IMR-90 (cell line): ENCODE results near the gene MSLN. TPM values are rescaled to one million over a fixed set of nuclear protein-coding genes. Genes with fewer than 3 reads are reported as not detected.

Experiments
- ATAC-seq: fragments of 200-7000 bp; cut with Tn5 transposase; 2 replicates; pipeline ENCODE4 v1.9.1; 2020; ENCODE audit warnings: low read depth, mild to moderate bottlenecking, moderate library complexity
- BruUV-seq: library from RNA; stranded (reverse); fragments of 400-500 nt; replicated peaks from 2 replicates; lab custom pipeline; 2021; lab: Mats Ljungman, UMichigan
- CTCF ChIA-PET: fragments of 300-600 bp; formaldehyde crosslinking; extraction: SDS; loops from one replicate; lab custom pipeline; 2021; ENCODE audit warnings: antibody characterized with exemption; lab: Yijun Ruan, JAX
- POLR2A ChIA-PET: fragments of 300-600 bp; sonication (Branson Sonifier 250); formaldehyde crosslinking; loops from one replicate; lab custom pipeline; 2022; ENCODE audit warnings: antibody characterized with exemption; ENCODE audit not compliant: unreplicated experiment; lab: Charles Lee
- DNase-seq: peaks from one replicate; pipeline ENCODE4 v3.0.0; 2013
- H2AFZ ChIP-seq: replicated peaks from 2 replicates; pipeline ENCODE3; 2013; ENCODE audit warnings: low read length, mild to moderate bottlenecking; ENCODE audit not compliant: poor library complexity
- H2AK5ac ChIP-seq: 2 replicates; pipeline ENCODE4 v1.6.1; 2013; ENCODE audit warnings: low read depth, low read length, inconsistent platforms
- H2AK9ac ChIP-seq: replicated peaks from 2 replicates; pipeline ENCODE3; 2013; ENCODE audit warnings: mild to moderate bottlenecking, low read depth, low read length, moderate library complexity; ENCODE audit not compliant: poor library complexity
- H2BK120ac ChIP-seq: 2 replicates; pipeline ENCODE4 v1.6.1; 2013; ENCODE audit warnings: low read depth, low read length, inconsistent platforms
- H2BK15ac ChIP-seq: 3 replicates; pipeline ENCODE4 v1.6.1; 2013; ENCODE audit warnings: low read depth, low read length, inconsistent platforms
- H2BK20ac ChIP-seq: 2 replicates; pipeline ENCODE4 v1.6.1; 2013; ENCODE audit warnings: low read depth, mild to moderate bottlenecking, inconsistent platforms, low read length, moderate library complexity
- H2BK5ac ChIP-seq: 2 replicates; pipeline ENCODE4 v1.6.1; 2013; ENCODE audit warnings: mild to moderate bottlenecking, low read depth, low read length, inconsistent platforms; ENCODE audit not compliant: poor library complexity, severe bottlenecking
- H3K14ac ChIP-seq: replicated peaks from 2 replicates; pipeline ENCODE4 v1.6.1; 2013; ENCODE audit warnings: low read depth, low read length, inconsistent platforms
- H3K18ac ChIP-seq: 2 replicates; pipeline ENCODE4 v1.6.1; 2013; ENCODE audit warnings: low read depth, low read length, control low read depth
- H3K23ac ChIP-seq: 2 replicates; pipeline ENCODE4 v1.6.1; 2013; ENCODE audit warnings: low read depth, low read length, inconsistent platforms
- H3K27ac ChIP-seq: 2 replicates; pipeline ENCODE4 v1.5.1; 2013; ENCODE audit warnings: mild to moderate bottlenecking, control low read depth, low read length; ENCODE audit not compliant: insufficient read depth
- H3K27me3 ChIP-seq: 2 replicates; pipeline ENCODE4 v1.6.1; 2013; ENCODE audit warnings: low read length; ENCODE audit not compliant: control insufficient read depth, insufficient read depth
- H3K36me3 ChIP-seq: 2 replicates; pipeline ENCODE4 v1.6.1; 2013; ENCODE audit warnings: low read length, mixed read lengths; ENCODE audit not compliant: control insufficient read depth, insufficient read depth
- H3K4ac ChIP-seq: 2 replicates; pipeline ENCODE4 v1.6.1; 2013; ENCODE audit warnings: low read depth, low read length, inconsistent platforms
- H3K4me1 ChIP-seq: 2 replicates; pipeline ENCODE4 v1.6.1; 2013; ENCODE audit warnings: low read length, mixed read lengths; ENCODE audit not compliant: control insufficient read depth, insufficient read depth
- H3K4me2 ChIP-seq: 2 replicates; pipeline ENCODE4 v1.6.1; 2013; ENCODE audit warnings: low read depth, mild to moderate bottlenecking, control low read depth, low read length, moderate library complexity
- H3K4me3 ChIP-seq: 2 replicates; pipeline ENCODE4 v1.5.1; 2013; ENCODE audit warnings: low read depth, mild to moderate bottlenecking, control low read depth, low read length, moderate library complexity; ENCODE audit not compliant: insufficient read depth
- H3K56ac ChIP-seq: 2 replicates; pipeline ENCODE4 v1.6.1; 2013; ENCODE audit warnings: low read length, inconsistent platforms; ENCODE audit not compliant: insufficient read depth; ENCODE audit errors: extremely low read depth
- H3K79me1 ChIP-seq, 2 experiments: 2 replicates each; pipeline ENCODE4 v1.6.1; 2013; ENCODE audit warnings: low read length in 2 of 2, inconsistent platforms in 1 of 2, low read depth in 1 of 2
- H3K9ac ChIP-seq: 2 replicates; pipeline ENCODE4 v1.6.1; 2013; ENCODE audit warnings: low read depth, low read length, control low read depth
- H3K9me1 ChIP-seq: 2 replicates; pipeline ENCODE4 v1.6.1; 2013; ENCODE audit warnings: low read length, inconsistent platforms; ENCODE audit not compliant: insufficient read depth
- H3K9me3 ChIP-seq: 2 replicates; pipeline ENCODE4 v1.6.1; 2013; ENCODE audit warnings: low read length; ENCODE audit not compliant: control insufficient read depth, insufficient read depth
- H4K20me1 ChIP-seq: 2 replicates; pipeline ENCODE4 v1.6.1; 2013; ENCODE audit warnings: low read length, inconsistent platforms; ENCODE audit not compliant: insufficient read depth
- H4K5ac ChIP-seq: 2 replicates; pipeline ENCODE4 v1.6.1; 2013; ENCODE audit warnings: mild to moderate bottlenecking, low read depth, low read length, control low read depth
- H4K8ac ChIP-seq, 2 experiments: 2 replicates each; pipeline ENCODE4 v1.6.1; 2013; ENCODE audit warnings: low read depth in 2 of 2, low read length in 2 of 2, control low read depth in 1 of 2, inconsistent platforms in 1 of 2
- H4K91ac ChIP-seq: 2 replicates; pipeline ENCODE4 v1.6.1; 2013; ENCODE audit warnings: low read depth, low read length, inconsistent platforms; ENCODE audit not compliant: insufficient read depth
- POLR2A ChIP-seq: IDR thresholded peaks from 2 replicates; pipeline ENCODE4 v1.6.1; 2012; ENCODE audit warnings: mild to moderate bottlenecking, low read depth, low read length
- USF2 ChIP-seq: fragments of 150-350 bp; IDR thresholded peaks from 2 replicates; pipeline ENCODE4 v1.6.1; 2017; ENCODE audit warnings: mild to moderate bottlenecking, antibody characterized with exemption, low read length, low read depth
- WGBS, 2 experiments: methylation state at CpG; one replicate each; pipeline versions ENCODE4 v1.1.5 to v1.1.7; 2013; ENCODE audit warnings: missing lambda C conversion rate in 2 of 2; ENCODE audit not compliant: insufficient read length in 1 of 2; ENCODE audit errors: extremely low coverage in 2 of 2; 5-methylcytosine and 5-hydroxymethylcytosine counted together
- dilution Hi-C: fragments of 300-500 bp; cut with HindIII; formaldehyde crosslinking; loops from one replicate; pipeline ENCODE4 v1.14.3; 2018; ENCODE audit warnings: low sequenced_read_pairs; ENCODE audit not compliant: unreplicated experiment
- in situ Hi-C: fragments of 300-500 bp; cut with MboI; formaldehyde crosslinking; loops from 3 replicates; pipeline ENCODE4 v1.14.3; 2019; ENCODE audit warnings: low sequenced_read_pairs, inconsistent platforms, mixed read lengths
- intact Hi-C: fragments of 100-400 bp; cut with micrococcal nuclease; formaldehyde crosslinking; loops from 2 replicates; pipeline ENCODE4 v1.10.0; 2022
- polyA plus RNA-seq, 3 experiments: library from polyadenylated mRNA; depleted of rRNA; stranded (reverse); fragments of >200 nt; gene quantifications; 2 replicates each; pipeline ENCODE4 v1.2.3, GENCODE V29; 2012; ENCODE audit warnings: low replicate concordance in 1 of 3
- total RNA-seq: library from RNA; depleted of rRNA; stranded (reverse); fragments of >200 nt; gene quantifications from 2 replicates; pipeline ENCODE4 v1.2.3, GENCODE V29; 2012

MSLN gene
- total and polyA plus RNA-seq, 2 of the 4 experiments (the other 2 are of a cell fraction), result 0.14 TPM; not detected in 1

GRCh38 chr16:726438-727290, 33.9 kb upstream of the MSLN start, which contains the start of the genes CCDC78 and HAGHL:
Gene CCDC78, minus strand, starts transcription at chr16:726443. Its CDS starts 76 bp downstream, at chr16:726367.
Gene HAGHL, plus strand, starts transcription at chr16:727106. Its CDS starts 404 bp downstream, at chr16:727510.
- H3K4me2 ChIP-seq, result peak within 1 kb of the TSS; percentile 98
- peak within 1 kb of the TSS; percentile 90 for H3K9ac ChIP-seq
- POLR2A ChIA-PET, result no interaction called here
- H3K27ac ChIP-seq, result peak within 1 kb of the TSS; percentile 76; the same call in 1 of the 2 replicates
- no peak within 1 kb of the TSS for H3K56ac ChIP-seq
- CTCF ChIA-PET, result no interaction called here
- H4K8ac ChIP-seq, result peak within 1 kb of the TSS; percentile 96 to 100
- peaks cover 2% of the 10 kb centered on the region; the same call in 1 of the 2 replicates for H3K9me1 ChIP-seq
- peak within 1 kb of the TSS; percentile 96 for H4K91ac ChIP-seq
- BruUV-seq, result no TSS peak
- peaks cover 0 to 5% of the 10 kb centered on the region in 2 experiments; a peak in 1 of 4 replicates for H3K79me1 ChIP-seq
- peak within 1 kb of the TSS; percentile 99 for H3K14ac ChIP-seq
- peak within 1 kb of the TSS; percentile 98 for H3K4ac ChIP-seq
- H3K4me3 ChIP-seq, result peak within 1 kb of the TSS; percentile 62
- no peak within 1 kb of the TSS for H2BK5ac ChIP-seq
- H3K9me3 ChIP-seq, result no peaks in the 10 kb centered on the region
- TF ChIP-seq USF2, result 0 out of 2 replicates have a peak, but pooled peaks have one; percentile 32
- no peak for TF ChIP-seq POLR2A
- H2BK20ac ChIP-seq, result no peak within 1 kb of the TSS
- WGBS, 2 experiments, result 7% methylated on average over 17 of the region's 88 CpGs; no CpG with 5 or more reads in 1 of the 2 experiments
- peak; percentile 34 for DNase-seq
- dilution Hi-C loops, result no loop called here
- no peaks in the 10 kb centered on the region for H3K27me3 ChIP-seq
- intact Hi-C loops, result loop anchor here (5.0 kb wide), 1 partner anchor 61 kb away; the partner anchor contains the start of genes CHTF18 and RPUSD1
- peak within 1 kb of the TSS; percentile 50; the same call in 1 of the 2 replicates for H3K18ac ChIP-seq
- H4K5ac ChIP-seq, result peak within 1 kb of the TSS; percentile 62
- H2AFZ ChIP-seq, result peak within 1 kb of the TSS; percentile 93
- peak within 1 kb of the TSS; percentile 60 for H2BK120ac ChIP-seq
- peaks cover 9% of the 10 kb centered on the region for H3K4me1 ChIP-seq
- peak; percentile 56 for ATAC-seq
- in situ Hi-C loops, result no loop called here
- peak within 1 kb of the TSS; percentile 99 for H2AK9ac ChIP-seq
- peaks cover 4% of the 10 kb centered on the region for H4K20me1 ChIP-seq
- peak within 1 kb of the TSS; percentile 100 for H2AK5ac ChIP-seq
- H3K36me3 ChIP-seq, result peaks cover 5% of the 10 kb centered on the region; the same call in 1 of the 2 replicates
- peak within 1 kb of the TSS; percentile 99 for H3K23ac ChIP-seq
- peak within 1 kb of the TSS; percentile 80; the same call in 1 of the 3 replicates for H2BK15ac ChIP-seq
